HL-60/S4 treated with retinoic acid at 250 ng/mL for 4 days and 3 days (cell line): ENCODE results near the gene FBXW4.

ENCODE experiments used
- in situ Hi-C: fragments of 300-500 bp; cut with MboI; formaldehyde crosslinking; loops from 2 replicates; pipeline ENCODE4 v1.7.0; 2022; ENCODE audit warnings: low sequenced_read_pairs

Gene FBXW4

DNA sequence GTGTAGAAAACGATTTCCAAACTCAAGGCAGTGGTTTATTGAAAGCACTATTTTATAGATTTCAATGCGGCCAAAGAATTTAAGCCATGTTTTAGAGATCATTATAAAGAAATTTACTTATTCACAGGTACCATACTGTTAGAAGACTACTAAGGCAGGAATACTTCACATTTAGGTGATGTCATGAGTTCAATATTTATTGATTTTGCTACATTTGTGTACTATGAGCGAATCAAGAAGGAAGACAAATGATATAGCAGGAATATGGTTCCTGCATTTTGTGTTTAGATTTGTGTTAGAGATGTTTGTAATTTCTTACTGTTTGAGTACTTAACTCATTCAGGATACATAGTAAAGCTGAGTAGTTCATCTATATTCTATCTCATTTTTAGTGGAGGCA is 1.7 kb upstream of the FBXW4 start:
- in situ Hi-C loops: no loop called here

DNA sequence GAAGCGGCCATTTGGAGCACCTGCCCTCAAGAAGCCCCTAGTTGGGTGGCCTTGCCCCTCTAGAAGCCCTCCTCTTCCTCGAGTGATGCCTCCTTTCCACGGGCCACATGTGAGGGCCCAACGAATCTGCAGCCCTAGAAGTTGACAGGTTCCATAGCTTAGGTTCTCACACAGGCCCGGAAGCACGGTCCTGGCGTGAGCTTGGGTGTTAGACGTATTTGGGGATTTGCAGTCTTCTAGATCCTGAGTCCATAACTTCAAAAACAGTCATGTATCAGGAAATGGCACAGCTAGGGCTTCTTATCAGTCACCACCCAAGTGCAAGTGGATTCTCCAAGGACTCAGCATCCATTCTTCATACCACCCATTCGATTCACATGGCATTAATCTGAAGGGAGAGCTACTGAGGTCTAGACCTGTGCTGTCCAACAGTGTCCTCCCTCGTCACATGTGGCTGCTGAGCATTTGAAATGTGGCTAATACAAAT is 477 bp upstream of the FBXW4 start:
- in situ Hi-C loops: no loop called here

DNA sequence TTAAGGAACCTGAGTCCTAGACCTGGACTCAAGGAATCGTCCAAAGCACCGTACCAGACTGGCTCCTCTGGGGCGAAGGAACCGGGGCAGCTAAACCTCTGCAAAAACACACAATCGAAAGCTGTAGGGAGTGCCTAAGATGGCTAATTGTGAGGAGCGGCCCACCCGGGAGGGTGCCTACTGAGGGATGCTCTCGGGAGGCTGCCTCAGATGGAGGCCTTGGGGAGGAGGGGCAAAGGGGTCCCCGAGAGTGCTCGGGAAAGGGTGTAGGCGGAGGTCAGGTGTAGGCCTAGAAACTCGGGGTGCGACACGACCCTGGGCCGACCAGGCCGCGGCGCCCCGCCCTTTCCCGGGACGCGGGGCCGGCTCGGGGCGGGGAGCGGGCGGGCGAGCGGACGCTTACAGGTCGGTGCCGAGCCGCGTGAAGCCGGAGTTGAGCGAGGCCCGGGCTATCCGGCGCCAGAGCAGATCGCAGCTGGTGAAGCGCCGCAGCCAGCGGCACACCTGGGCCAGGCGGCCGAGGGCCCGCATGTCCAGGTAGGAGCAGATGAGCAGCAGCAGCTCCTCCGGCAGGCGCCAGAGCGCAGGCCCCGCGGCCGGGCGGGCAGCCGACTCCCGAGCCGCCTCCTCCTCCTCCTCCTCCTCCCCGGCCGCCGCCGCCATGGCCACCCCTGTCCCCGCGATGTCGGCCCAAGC is 844 bp downstream of the FBXW4 start:
- in situ Hi-C loops: no loop called here

DNA sequence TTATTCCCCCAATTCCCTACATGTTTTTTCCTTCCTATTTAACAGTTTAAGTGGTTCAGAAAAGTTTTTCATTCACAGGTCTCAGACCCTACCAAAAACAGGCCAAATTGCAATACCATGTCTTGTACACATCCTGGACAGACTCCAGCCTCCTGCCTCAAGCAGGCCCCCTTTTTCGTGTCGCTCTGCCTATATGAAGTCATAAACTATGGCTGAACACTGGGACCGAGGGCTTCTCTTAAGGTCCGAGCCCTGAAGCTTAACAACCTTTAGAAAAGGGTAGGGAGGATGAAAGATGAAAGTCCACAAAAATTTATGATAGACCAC is 1.4 kb downstream of the FBXW4 start:
- in situ Hi-C loops: no loop called here

DNA sequence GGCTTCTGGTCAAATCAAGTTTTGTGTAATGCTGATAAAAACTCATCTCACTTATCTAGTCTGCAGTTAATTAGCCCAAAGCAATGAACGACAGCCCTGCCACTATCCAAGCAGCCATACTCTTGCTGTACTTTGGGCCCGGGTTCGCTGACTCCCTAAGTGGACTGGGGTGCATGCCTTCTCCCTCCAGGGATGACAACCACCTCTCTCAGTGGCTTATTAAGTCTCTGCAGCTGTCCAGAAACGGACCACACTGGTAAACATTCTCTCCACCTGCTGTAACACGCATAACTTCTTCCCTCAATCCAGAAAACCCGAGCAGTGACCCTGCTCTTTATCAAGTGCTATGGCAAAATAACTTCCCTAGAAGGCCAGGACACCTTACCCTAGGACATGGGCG is 3.9 kb downstream of the FBXW4 start:
- in situ Hi-C loops: no loop called here

DNA sequence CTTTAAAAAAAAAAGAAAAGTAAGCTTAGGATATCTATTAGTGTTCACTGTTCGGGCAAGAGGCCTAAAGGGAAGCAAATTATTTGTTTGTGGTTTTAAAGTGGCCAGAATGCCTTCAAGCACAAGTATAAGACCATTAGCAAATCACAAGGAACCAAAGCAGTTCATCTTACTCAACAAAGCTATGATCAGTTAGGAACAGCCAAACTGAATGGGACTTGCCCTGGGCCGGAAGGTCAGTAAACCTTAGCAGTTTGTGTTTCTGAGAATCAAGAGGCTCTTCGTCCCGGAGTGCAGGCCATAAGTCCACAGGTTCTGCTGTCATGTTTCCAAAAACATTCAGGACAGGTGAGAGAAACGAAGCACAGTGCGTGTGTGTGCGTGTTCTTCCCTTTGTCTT is 4.5 kb downstream of the FBXW4 start:
- in situ Hi-C loops: no loop called here

DNA sequence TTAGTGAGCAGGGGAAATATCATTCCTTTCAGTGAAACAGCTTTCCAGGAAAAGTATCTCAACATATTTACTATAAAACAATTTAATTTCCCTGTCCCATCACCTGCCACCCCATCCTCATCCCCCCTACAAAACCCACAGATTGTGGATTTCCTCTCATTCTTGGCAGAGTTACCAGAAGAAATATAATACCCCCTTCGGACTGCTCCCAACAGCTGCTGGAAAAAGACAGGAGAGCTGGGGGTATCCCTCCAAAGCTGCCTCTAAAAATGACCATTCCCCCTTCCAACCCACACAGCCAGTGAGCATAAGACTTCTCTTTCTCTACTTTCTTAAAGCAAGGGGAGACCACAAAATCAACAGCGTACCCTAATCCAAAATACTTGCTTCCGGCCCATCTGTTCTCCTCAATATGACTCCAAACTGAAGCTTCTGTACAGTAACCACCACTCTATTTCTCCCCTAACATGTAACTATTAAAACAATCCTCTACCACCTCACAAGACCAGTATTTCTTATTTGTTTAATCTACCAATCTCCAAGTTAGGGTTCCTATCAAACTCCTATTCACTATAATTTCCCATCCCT is 7.8 kb downstream of the FBXW4 start:
- in situ Hi-C loops: no loop called here

DNA sequence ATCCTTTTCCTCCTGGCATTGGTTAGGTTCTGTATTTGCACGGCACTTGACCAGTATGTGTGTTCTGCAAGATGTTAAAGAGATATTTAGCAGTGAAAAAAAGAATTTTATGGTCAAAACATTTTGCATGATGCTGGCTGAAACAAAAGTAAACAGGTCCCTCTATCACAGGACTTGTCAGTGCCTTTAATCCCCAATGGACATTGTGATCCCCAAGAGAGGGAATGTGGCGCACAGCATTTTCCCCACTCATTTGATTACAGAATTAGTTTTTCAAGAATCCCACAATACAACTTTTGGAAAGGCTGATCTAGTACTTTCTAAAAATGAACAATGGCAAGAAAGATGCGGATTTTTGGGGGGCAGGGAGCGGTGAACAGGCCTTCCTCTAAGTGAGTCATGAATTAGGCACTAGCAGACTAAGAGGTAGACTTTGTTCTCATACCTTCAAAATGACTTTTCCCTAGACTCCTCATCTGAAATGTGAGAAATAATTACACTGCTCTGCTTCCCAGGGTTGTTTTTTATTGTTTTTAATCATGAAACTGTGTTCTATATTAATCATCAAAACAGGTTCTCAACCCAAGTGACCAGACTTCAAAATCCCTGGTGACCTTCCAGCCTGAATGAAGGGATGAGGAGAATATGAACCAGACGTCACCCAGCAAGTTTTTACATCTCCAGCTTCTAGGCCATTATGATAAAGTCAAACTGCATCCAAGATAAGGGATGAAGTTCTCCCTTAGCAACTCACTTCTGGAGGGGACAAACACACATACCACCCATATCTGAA is 8.6 kb downstream of the FBXW4 start:
- in situ Hi-C loops: no loop called here

DNA sequence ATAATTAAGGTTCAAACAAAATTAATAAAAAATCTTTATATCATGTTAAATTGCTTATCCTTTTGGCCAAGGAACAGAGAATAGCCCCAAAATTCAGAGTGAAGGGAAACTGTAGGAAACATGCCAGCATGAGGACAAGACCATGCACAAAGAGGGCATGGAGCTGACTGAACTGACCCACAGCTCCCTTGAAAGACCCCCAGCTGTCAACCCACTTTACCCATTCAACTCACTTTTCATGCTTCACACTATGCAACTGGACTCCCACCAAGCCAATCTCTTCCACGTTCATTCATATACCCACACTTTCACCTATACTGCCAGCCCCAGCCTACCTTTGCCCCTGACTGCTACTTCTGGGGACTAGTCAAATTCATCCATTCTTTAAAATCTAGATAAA is 10.2 kb downstream of the FBXW4 start:
- in situ Hi-C loops: no loop called here

DNA sequence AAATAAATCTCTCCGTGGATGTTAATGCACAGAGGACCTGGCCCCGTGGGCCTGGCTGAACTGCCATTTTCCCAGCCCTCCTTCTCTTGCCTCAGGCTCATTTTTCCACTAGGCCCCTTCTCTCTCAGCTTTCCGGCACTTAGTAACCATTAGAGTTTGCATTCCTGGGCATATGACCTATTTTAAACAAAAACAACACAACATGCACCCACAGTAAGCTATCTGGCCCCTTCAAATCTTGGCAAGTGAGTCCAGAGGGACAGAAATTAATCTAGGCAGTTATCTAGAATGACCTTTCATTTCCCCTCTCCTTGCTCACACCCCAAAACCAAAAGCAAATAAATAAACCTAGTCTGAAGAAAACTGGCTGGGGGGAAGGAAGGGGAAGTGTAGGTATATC is 11.7 kb downstream of the FBXW4 start:
- in situ Hi-C loops: no loop called here

DNA sequence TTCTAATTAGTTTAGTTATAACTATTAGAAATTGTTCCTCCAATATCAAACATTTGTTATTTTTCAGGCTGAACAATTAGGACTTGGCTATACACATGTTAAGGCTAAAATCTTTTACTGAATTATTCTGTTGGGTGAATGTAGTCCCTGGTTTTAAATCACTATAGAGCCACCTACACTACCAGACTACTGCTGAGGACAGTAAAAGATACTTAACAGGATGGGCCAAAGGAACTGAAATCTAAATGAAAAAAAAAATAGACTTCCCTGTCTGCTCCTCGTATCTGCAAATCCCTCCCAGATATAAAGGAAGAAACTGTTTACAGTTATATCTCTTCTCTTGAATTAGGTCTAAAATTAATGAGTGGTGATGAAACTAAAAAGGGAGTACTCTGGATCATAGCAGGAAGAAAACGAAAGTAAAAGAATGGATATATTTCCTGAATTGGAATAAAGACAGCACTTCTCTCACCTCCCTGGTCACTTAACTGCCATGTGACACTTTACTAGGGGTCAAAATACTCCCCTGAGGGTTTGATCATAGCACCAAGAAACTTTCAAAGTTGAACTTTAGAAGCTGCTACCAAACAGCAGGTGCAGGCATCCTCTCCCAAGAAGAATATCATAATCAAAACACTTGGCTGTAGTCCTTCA is 12.7 kb downstream of the FBXW4 start:
- in situ Hi-C loops: no loop called here

DNA sequence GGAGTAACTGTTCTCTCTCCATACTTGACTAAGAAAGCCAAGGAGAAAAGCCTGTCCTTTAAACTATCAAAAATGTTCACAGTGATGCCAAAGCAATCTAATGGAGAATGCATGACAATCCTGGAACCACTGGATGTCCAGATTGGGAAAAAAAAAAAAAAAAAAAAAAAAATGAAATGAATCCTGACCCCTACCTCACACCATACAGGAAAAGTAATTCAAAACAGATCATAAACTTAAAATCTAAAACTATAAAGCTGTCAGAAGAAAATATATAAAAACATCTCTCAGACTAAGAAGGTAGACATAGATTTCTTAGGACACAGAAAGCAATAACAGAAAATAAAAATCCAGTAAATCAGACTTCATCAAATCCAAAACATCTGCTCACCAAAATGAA is 18.4 kb downstream of the FBXW4 start:
- in situ Hi-C loops: no loop called here

DNA sequence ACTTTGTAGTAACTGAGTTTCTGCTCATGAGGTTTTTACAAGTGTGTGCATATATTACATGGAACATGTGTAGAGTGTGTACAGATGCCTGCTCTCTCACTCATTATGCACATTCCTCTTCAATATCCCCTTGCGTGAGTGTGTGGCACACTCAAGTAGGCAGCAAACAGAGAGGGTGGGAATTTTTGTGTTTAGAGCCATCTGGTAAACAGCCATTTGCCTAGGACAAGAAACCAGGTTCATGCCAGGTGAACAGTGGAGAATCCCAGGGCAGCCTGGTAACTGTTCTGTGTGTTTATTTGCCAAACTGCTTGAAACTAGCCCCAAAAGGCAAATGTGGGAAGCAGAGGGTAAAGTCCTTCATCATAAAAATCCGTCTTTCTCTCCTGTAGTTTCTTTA is 19.9 kb downstream of the FBXW4 start:
- in situ Hi-C loops: no loop called here

DNA sequence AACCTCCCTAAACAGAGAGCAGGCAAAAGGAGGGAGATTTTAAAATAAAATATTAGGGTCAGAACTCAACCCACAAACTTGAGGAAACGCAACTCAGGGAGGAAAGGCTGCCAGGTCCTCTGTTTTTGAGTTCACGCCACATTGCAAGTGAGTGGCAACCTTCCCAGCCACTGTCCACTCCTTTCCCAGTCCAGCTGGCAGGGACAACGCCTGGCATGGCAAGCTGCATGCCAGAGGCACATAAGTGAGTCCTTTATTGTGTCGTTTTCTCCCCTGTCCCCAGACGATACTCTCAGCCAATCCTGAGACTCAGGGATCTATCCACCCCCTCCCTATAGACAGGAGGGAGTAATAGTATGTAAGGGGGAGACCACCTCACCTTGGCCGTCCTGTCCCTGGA is 22.4 kb downstream of the FBXW4 start:
- in situ Hi-C loops: no loop called here

DNA sequence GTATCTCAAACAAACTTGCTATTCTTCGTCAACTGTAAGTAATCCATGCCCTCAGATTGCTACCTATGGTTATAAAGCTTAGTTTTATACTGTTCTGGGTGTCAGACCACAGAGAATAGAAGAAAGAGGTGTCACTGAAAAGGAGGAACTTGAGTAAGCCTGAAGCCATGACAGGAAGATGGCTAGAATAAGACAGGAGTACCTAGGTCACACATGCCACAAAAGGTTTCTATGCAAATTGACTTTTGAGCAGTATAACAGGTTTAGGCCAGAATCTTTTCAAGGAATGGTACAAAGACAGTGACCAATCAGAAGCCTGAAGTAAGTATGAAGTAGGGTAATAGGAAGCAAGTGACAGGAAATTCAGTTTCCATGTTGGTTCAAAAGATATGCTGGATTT is 23.5 kb downstream of the FBXW4 start:
- in situ Hi-C loops: no loop called here

DNA sequence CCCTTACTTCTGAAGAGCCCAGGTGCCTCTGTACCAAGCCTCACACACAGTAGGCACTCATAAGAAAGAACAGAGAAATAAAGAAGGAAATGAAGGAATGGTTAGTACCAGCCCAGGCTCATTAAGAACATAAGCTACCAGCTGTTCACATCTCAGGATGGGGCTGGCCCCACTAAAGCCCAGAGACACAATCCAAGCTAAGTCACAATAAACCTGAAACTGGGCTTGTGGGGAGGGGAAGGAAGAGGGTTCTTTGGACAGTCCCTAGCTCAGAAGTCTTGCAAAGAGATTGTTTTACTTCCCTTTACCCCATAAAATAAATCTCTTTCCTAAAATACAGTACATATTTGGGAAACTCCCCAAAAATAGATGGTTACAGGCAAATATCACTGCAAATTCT is 24.3 kb downstream of the FBXW4 start:
- in situ Hi-C loops: no loop called here

DNA sequence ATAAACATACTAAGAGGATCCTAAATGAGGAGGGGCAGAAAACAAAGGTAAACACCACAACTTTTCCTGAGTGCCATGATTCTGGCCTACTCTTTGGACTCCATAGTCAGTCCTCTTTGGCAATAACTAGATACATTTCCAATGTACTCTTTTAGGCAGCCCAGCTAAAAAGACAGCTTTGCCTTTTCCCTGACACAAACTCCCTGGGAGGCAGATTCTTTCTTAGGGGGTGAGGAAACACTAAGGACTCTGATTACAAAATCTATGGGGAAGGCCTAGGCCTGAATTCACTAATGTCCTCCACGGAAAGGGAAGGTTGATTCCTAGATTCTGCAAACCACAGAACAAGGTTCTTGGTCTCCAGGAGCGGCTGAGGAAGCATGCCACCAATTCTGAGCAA is 25.8 kb downstream of the FBXW4 start:
- in situ Hi-C loops: no loop called here

DNA sequence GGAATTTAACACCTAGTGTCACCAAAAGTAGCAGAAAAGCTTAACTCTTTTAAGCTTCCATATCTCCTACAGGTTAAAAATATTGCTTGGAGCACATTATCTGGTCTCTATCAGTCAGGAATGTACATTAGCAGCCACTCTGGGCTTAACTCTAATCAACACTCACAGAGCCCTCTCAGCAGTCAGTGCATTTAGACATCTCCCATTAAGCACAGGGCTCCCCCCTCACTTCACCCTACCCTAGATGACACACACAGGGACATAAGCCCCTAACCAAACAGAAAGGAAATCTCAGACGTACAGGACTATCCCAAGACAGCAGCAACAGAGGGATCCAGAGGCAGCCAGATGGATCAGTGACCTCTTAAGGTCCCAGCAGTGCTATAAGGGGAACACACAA is 26.4 kb downstream of the FBXW4 start:
- in situ Hi-C loops: no loop called here

DNA sequence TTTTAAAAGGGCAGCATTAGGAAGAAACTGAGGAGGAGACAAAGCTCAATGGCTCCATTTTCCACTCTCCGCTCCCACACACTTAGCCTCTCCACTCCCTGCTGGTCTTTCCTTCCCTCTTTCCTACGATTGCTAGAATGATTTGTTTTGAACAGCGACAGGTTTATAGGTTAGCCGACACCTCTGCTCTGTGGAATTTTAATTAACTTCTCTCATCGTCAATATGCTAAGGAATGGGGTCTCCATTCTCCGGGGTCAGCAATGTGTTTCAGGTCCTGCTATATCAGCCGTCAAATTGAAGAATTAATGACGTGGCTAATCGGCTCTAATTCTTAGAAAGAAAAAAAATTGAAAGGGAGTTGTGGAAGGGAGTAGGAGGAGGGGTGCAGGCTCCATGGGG is 28.9 kb downstream of the FBXW4 start:
- in situ Hi-C loops: no loop called here

DNA sequence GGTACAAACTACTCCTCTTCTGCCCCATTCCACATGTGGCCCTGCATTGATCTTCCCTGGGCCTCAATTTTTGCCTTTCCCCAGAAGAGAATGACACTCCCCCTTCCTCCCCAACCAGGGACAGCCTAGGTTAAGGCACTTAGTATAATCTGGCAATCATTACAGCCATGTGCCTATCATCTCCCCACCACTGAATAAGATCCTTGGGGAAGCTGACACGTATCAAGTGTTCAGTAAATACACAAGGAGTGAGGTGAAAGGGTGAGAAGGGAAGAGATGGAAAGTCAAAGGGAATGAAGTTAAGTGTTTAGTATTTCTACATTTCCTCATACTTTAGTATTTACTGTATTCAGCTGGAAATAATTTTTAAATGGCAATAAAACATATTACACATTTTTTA is 31.9 kb downstream of the FBXW4 start:
- in situ Hi-C loops: no loop called here

DNA sequence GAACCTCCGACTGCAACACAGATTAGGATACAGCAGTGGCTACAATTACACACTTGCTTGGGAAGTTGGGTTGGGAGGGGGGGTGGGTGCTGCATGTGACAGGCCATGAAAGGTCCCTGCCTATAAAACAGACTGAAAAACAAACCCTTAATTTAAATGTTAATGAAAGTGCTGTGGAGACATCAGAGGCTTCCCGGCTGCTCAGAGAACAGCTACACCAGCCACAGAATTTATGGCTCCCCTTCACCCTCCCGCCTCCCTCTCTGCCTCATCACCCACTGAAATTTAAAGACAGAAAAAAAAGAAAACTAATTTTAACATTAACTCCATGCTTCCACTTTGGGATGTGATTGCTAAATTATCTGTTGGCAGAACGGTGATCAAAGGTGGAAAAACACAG is 34.7 kb downstream of the FBXW4 start:
- in situ Hi-C loops: no loop called here

DNA sequence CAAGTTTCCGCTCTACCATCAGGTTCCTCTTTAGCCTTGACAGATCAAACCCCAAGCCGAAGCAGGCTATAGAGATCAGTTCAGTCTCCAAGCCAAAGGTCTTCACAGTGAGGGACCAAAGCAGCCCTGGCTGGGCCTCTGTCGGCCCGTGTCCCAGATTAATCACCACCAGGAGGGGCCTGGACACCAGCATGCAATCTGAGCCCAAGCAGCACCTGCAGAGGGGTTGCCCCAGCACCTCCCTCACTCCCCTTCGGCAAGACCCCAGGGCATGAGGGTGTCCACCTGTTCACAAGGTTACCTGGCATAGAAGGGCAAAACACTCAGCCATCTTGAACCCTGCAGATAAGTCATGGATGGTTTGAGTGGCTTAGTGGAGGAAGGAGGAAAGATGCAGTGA is 36.0 kb downstream of the FBXW4 start:
- in situ Hi-C loops: no loop called here
